ENCODE results near the gene ANKS3. TPM values are rescaled to one million over a fixed set of nuclear protein-coding genes. Genes with fewer than 3 reads are reported as not detected.

Gene ANKS3
- total and polyA plus RNA-seq, 2 donors (not counting 3 experiments of a cell fraction or from before 2014, with no cell fraction given): 13.9 to 24.0 TPM

DNA sequence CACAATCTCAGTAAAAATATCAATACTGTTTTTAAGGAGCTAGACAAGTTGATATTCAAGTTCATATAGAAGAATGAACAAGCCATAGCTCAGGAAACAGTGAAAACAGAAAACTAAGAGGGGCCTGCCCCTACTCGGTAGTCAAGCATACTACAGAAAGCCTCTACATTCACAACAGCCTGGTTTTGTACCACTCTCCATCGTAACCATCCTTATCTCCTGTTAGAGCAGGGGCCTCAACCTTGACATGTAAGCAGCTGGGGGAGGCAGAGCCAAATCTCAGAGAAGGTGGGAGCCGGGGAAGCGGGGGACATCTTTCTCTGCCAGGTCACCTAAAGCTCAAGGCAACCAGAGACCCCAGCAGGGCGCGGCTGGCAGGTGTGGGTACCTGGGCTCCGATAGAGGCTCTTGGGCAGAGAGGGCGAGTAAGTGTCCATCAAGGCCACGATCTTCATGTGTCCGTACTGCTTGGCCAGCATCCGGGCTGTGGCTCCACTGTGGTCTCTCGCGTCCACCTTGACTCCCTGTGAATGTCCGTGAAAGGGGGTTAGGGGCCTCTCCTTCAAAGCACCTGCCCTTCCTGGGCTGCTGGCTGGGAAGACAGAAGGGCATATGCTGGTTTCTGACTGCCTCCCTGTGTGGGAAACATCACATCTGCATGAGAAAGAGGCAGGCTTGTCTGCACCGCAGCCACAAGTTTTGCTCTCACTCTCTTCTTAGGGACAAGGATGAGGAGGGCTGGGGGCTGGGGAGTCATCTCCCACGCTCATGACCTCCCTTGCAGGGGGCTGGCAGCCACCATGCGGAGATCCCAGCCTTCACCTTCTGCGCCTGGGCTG, 20.2 kb downstream of the ANKS3 start:
- Histone ChIP-seq H3K9ac (replicated peaks; ENCODE audit: extremely low read depth, insufficient read depth, low read length) (no peak overlapping the region), H3K9me1 (replicated peaks; ENCODE audit: control insufficient read depth, extremely low read depth, insufficient read depth, low read length) (no peaks in the 10 kb centered on the region), H3K4me1 (ENCODE audit: control insufficient read depth, extremely low read depth, insufficient read depth, low read length) (no peaks in the 10 kb centered on the region), H3K4me2 (ENCODE audit: insufficient read depth, low read length) (no peak overlapping the region), H3K36me3 (ENCODE audit: control insufficient read depth in 2 of 2, extremely low read depth in 1 of 2, insufficient read depth in 2 of 2, low read length in 2 of 2) (peaks cover 0 to 4% of the 10 kb centered on the region in 2 experiments), H3K4me3 (replicated peaks in 1 of 3; ENCODE audit: insufficient read depth in 1 of 3, low read depth in 1 of 3, low read length in 3 of 3) (no peak overlapping the region), H2AFZ (ENCODE audit: low read depth, low read length) (no peak overlapping the region), H3K9me3 (replicated peaks; ENCODE audit: control insufficient read depth, insufficient read depth, low read length) (no peaks in the 10 kb centered on the region), H4K20me1 (replicated peaks; ENCODE audit: control insufficient read depth, extremely low read depth, insufficient read depth, low read length) (no peaks in the 10 kb centered on the region), H3K27me3 (ENCODE audit: control insufficient read depth in 2 of 2, insufficient read depth in 2 of 2, low read length in 2 of 2) (no peaks in the 10 kb centered on the region), H3K79me2 (ENCODE audit: control insufficient read depth, insufficient read depth, low read length) (no peaks in the 10 kb centered on the region), H3K27ac (ENCODE audit: insufficient read depth, low read depth, low read length) (no peak overlapping the region)
- DNase-seq (ENCODE audit: low read depth, low spot score) (no peak), FAIRE-seq (no peak)
- dilution Hi-C loops (cut with MboI; ENCODE audit: extremely low pct_ligation_motif_present, low sequenced_read_pairs): no loop called here
- TF ChIP-seq POLR2A (IDR thresholded peaks at IDR 0.05; ENCODE audit: low read depth, low read length) (no peak), GATA2 (IDR thresholded peaks at IDR 0.05; ENCODE audit: insufficient read depth, insufficient read length, low read depth, low read length) (no peak), MYC (IDR thresholded peaks at IDR 0.05; ENCODE audit: low read depth, low read length) (no peak), POLR2AphosphoS5 (IDR thresholded peaks at IDR 0.05; ENCODE audit: insufficient read depth, low read depth, low read length) (no peak), EZH2 (IDR thresholded peaks at IDR 0.05; ENCODE audit: borderline replicate concordance, low read depth, low read length, severe bottlenecking) (no peak), FOS (IDR thresholded peaks at IDR 0.05; ENCODE audit: borderline replicate concordance, insufficient read depth, low read length) (no peak), JUN (IDR thresholded peaks at IDR 0.05; ENCODE audit: borderline replicate concordance, insufficient read depth, insufficient read length, low read depth) (no peak)
- TF ChIP-seq, protein P1, sequence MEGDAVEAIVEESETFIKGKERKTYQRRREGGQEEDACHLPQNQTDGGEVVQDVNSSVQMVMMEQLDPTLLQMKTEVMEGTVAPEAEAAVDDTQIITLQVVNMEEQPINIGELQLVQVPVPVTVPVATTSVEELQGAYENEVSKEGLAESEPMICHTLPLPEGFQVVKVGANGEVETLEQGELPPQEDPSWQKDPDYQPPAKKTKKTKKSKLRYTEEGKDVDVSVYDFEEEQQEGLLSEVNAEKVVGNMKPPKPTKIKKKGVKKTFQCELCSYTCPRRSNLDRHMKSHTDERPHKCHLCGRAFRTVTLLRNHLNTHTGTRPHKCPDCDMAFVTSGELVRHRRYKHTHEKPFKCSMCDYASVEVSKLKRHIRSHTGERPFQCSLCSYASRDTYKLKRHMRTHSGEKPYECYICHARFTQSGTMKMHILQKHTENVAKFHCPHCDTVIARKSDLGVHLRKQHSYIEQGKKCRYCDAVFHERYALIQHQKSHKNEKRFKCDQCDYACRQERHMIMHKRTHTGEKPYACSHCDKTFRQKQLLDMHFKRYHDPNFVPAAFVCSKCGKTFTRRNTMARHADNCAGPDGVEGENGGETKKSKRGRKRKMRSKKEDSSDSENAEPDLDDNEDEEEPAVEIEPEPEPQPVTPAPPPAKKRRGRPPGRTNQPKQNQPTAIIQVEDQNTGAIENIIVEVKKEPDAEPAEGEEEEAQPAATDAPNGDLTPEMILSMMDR (IDR thresholded peaks at IDR 0.05; ENCODE audit: extremely low read depth in 1 of 2, insufficient read depth in 1 of 2, low read depth in 1 of 2, low read length in 2 of 2): no peak
- TF ChIP-seq, protein P2, sequence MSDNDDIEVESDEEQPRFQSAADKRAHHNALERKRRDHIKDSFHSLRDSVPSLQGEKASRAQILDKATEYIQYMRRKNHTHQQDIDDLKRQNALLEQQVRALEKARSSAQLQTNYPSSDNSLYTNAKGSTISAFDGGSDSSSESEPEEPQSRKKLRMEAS (IDR thresholded peaks at IDR 0.05; ENCODE audit: insufficient read depth, insufficient read length): no peak
- POLR2A ChIA-PET: interaction anchor here (0.6 kb wide), 1 partner anchor 13 kb away, joined by 3 read pairs; no protein-coding TSS in a partner anchor
- no TSS peak for BruUV-seq (replicated peaks)
- CTCF ChIA-PET: no interaction called here
- intact Hi-C loops (cut with micrococcal nuclease): no loop called here
